ENCODE data around the gene LRRC8B.
"Not testable (repeated sequence)": the region's sequence is repeated elsewhere in the genome, so short reads cannot be mapped to it uniquely, and the experiment has no call there.

LRRC8B gene

GRCh38 chr1:89523572-89524368, 859 bp upstream of the LRRC8B start:
- DNase-seq (ENCODE audit: low read depth, low spot score) = no peak

GRCh38 chr1:89525169-89525855, 683 bp downstream of the LRRC8B start:
- DNase-seq (ENCODE audit: low read depth, low spot score) = no peak

- no peak for DNase-seq (ENCODE audit: low read depth, low spot score)
These were observed 2.6 kb downstream of the LRRC8B start for GRCh38 chr1:89527256-89527655.

- no peak for DNase-seq (ENCODE audit: low read depth, low spot score)
These were observed 3.2 kb downstream of the LRRC8B start for GRCh38 chr1:89527750-89528381.

- DNase-seq (ENCODE audit: low read depth, low spot score) = no peak
These were observed 3.8 kb downstream of the LRRC8B start for GRCh38 chr1:89528382-89528780.

GRCh38 chr1:89529196-89529595, 4.6 kb downstream of the LRRC8B start:
- no peak for DNase-seq (ENCODE audit: low read depth, low spot score)

- DNase-seq (ENCODE audit: low read depth, low spot score) = no peak
These were observed 5.9 kb downstream of the LRRC8B start for GRCh38 chr1:89530444-89531089.

- no peak for DNase-seq (ENCODE audit: low read depth, low spot score)
These were observed 7.0 kb downstream of the LRRC8B start for GRCh38 chr1:89531480-89532139.

- DNase-seq (ENCODE audit: low read depth, low spot score) = no peak
These were observed 7.6 kb downstream of the LRRC8B start for GRCh38 chr1:89532228-89532627.

GRCh38 chr1:89532866-89533265, 8.2 kb downstream of the LRRC8B start:
- no peak for DNase-seq (ENCODE audit: low read depth, low spot score)

- DNase-seq (ENCODE audit: low read depth, low spot score) = no peak
These were observed 10.9 kb downstream of the LRRC8B start for GRCh38 chr1:89535537-89535936.

GRCh38 chr1:89536555-89537341, 12.1 kb downstream of the LRRC8B start:
- DNase-seq (ENCODE audit: low read depth, low spot score) = no peak

- DNase-seq (ENCODE audit: low read depth, low spot score) = no peak
These were observed 13.7 kb downstream of the LRRC8B start for GRCh38 chr1:89538361-89538760.

- DNase-seq (ENCODE audit: low read depth, low spot score) = no peak
These were observed 14.5 kb downstream of the LRRC8B start for GRCh38 chr1:89539128-89539527.

- no peak for DNase-seq (ENCODE audit: low read depth, low spot score)
These were observed 15.9 kb downstream of the LRRC8B start for GRCh38 chr1:89540406-89540970.

GRCh38 chr1:89542345-89542744, 17.7 kb downstream of the LRRC8B start:
- no peak for DNase-seq (ENCODE audit: low read depth, low spot score)

GRCh38 chr1:89543632-89544031, 19.0 kb downstream of the LRRC8B start:
- not testable (repeated sequence) for DNase-seq (ENCODE audit: low read depth, low spot score)

GRCh38 chr1:89545264-89546038, 20.8 kb downstream of the LRRC8B start:
- DNase-seq (ENCODE audit: low read depth, low spot score) = no peak

GRCh38 chr1:89546082-89546889, 21.7 kb downstream of the LRRC8B start:
- DNase-seq (ENCODE audit: low read depth, low spot score) = no peak

All from iPS DF 19.7 (cell line).